HG03060 (cell line): ENCODE measurements around the gene PDXK.

Experiments
- ATAC-seq: cut with Tn5 transposase; IDR thresholded peaks from one replicate; pipeline ENCODE4 v1.9.1; 2021; ENCODE audit warnings: low read depth, moderate number of reproducible peaks; ENCODE audit not compliant: unreplicated experiment

PDXK gene

GRCh38 chr21:43721206-43721605 lies 2.3 kb downstream of the PDXK start:
- no peak for ATAC-seq

- ATAC-seq = no peak
Measured at GRCh38 chr21:43721939-43722338, 3.0 kb downstream of the PDXK start.

GRCh38 chr21:43723648-43724047 lies 4.7 kb downstream of the PDXK start:
- ATAC-seq = no peak

GRCh38 chr21:43726686-43727518 lies 8.0 kb downstream of the PDXK start:
- ATAC-seq = no peak

- no peak for ATAC-seq
Measured at GRCh38 chr21:43727519-43728153, 8.7 kb downstream of the PDXK start.

- no peak for ATAC-seq
Measured at GRCh38 chr21:43728154-43728466, 9.2 kb downstream of the PDXK start.

GRCh38 chr21:43728467-43729390 lies 9.8 kb downstream of the PDXK start:
- ATAC-seq = no peak

- ATAC-seq = no peak
Measured at GRCh38 chr21:43731476-43731875, 12.5 kb downstream of the PDXK start.

- ATAC-seq = no peak
Measured at GRCh38 chr21:43731891-43732711, 13.2 kb downstream of the PDXK start.

- no peak for ATAC-seq
Measured at GRCh38 chr21:43733060-43733459, 14.1 kb downstream of the PDXK start.

- no peak for ATAC-seq
Measured at GRCh38 chr21:43733529-43734071, 14.7 kb downstream of the PDXK start.

- no peak for ATAC-seq
Measured at GRCh38 chr21:43734131-43734927, 15.4 kb downstream of the PDXK start.

GRCh38 chr21:43734928-43735229 lies 15.9 kb downstream of the PDXK start:
- ATAC-seq = no peak

GRCh38 chr21:43735236-43736091 lies 16.5 kb downstream of the PDXK start:
- no peak for ATAC-seq

- ATAC-seq = no peak
Measured at GRCh38 chr21:43736224-43736883, 17.4 kb downstream of the PDXK start.

GRCh38 chr21:43737158-43737950 lies 18.4 kb downstream of the PDXK start:
- no peak for ATAC-seq
